Mucosa of descending colon (tissue), 3 donors: ENCODE data around the gene PAN3. TPM values are rescaled to one million over a fixed set of nuclear protein-coding genes. Genes with fewer than 3 reads are reported as not detected.

ENCODE experiments used
- ATAC-seq: fragments of 200-7000 bp; cut with Tn5 transposase; one replicate; pipeline ENCODE4 v1.9.1; 2020; ENCODE audit warnings: mild to moderate bottlenecking, moderate library complexity
- DNase-seq, 3 donors: peaks; one replicate each; pipeline ENCODE4 v3.0.0-alpha.2; 2020
- H3K36me3 ChIP-seq: fragments of 200-600 bp; one replicate; pipeline ENCODE4 v1.8.0; 2021; ENCODE audit warnings: low read depth, mild to moderate bottlenecking
- H3K4me1 ChIP-seq: fragments of 200-600 bp; one replicate; pipeline ENCODE4 v1.8.0; 2021; ENCODE audit warnings: low read depth, mild to moderate bottlenecking
- H3K4me3 ChIP-seq: fragments of 200-600 bp; one replicate; pipeline ENCODE4 v1.8.0; 2021; ENCODE audit warnings: mild to moderate bottlenecking
- H3K9me3 ChIP-seq: fragments of 200-600 bp; one replicate; pipeline ENCODE4 v1.8.0; 2021; ENCODE audit warnings: mild to moderate bottlenecking
- intact Hi-C, 2 donors: fragments of 100-400 bp; cut with DNase I in 1 of 2; cut with micrococcal nuclease in 1 of 2; formaldehyde crosslinking; loops; one replicate each; pipeline versions ENCODE4 v1.11.0 to v1.11.1; 2022; cut with DNase I, micrococcal nuclease
- total RNA-seq, 3 donors: library from RNA; stranded (reverse); fragmentation: NEBNext Ultra II Directional in 2 of 3; extraction: Animal tissue kit (Norgen Biotek cat#: 25700) in 2 of 3; gene quantifications; one replicate each; pipeline versions ENCODE4 v1.2.1 to v1.2.4, GENCODE V29; 2021 to 2023
- TF ChIP-seq, protein P1 (sequence below): fragments of 200-600 bp; IDR thresholded peaks from one replicate; pipeline ENCODE4 v1.8.0; 2022; ENCODE audit warnings: antibody characterized with exemption, mild to moderate bottlenecking
- donor health status: DM: no; HTN: no; CAD: no; lungs with moderate emphysema.
- donor health status: DM: no; HTN: no; CAD: no.
- donor health status: DM: no; HTN: yes; CAD: no.

Gene PAN3
- total RNA-seq, 3 donors from 2014 or later: 28.4 to 43.7 (median 40.2) TPM

DNA sequence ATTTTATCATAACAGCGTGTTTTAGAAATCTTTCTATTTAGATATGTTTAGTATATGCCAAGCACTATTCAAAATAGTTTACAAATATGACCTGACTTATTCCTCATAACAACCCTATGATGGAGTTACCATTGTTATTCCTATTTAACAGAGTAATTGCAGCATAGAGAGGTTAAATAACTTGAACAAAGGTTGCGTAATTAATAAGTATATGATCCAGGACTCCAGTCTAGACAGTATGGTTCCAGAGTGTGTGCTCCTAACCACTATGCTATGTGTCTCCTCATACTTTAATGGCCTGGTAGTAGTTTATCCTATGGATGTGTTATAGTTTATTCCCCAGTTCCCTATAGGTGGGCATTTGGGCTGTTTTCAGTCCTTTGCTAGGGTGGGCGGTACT, 145.3 kb downstream of the PAN3 start:
- intact Hi-C loops: no loop called here
- TF ChIP-seq, protein P1, sequence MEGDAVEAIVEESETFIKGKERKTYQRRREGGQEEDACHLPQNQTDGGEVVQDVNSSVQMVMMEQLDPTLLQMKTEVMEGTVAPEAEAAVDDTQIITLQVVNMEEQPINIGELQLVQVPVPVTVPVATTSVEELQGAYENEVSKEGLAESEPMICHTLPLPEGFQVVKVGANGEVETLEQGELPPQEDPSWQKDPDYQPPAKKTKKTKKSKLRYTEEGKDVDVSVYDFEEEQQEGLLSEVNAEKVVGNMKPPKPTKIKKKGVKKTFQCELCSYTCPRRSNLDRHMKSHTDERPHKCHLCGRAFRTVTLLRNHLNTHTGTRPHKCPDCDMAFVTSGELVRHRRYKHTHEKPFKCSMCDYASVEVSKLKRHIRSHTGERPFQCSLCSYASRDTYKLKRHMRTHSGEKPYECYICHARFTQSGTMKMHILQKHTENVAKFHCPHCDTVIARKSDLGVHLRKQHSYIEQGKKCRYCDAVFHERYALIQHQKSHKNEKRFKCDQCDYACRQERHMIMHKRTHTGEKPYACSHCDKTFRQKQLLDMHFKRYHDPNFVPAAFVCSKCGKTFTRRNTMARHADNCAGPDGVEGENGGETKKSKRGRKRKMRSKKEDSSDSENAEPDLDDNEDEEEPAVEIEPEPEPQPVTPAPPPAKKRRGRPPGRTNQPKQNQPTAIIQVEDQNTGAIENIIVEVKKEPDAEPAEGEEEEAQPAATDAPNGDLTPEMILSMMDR: no peak
- no peak for DNase-seq
- Histone ChIP-seq H3K9me3 (no peaks in the 10 kb centered on the region), H3K36me3 (no peaks in the 10 kb centered on the region), H3K4me1 (no peaks in the 10 kb centered on the region), H3K4me3 (no peak overlapping the region)
- ATAC-seq: no peak

DNA sequence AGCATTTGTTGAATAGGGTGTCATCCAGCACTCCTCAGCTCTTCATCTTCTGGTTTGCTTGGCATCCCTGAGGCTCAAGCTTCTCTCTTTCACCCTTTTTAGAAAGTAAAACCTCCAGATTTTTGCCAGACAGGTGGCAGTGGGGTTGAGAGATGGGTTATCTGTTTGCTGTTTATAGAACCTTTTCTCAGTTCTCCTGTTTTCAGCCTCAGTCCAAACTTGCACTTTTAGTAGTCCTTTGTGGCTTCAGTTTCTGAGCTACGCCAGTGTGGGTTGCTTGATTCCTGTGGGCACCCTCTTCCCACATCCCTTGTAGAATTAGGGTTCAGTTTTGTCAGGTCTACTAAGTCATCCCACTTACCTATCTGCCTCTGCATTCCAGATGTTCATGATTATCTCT, 147.9 kb downstream of the PAN3 start:
- TF ChIP-seq, protein P1: no peak
- no peak for ATAC-seq
- Histone ChIP-seq H3K36me3 (no peaks in the 10 kb centered on the region), H3K9me3 (no peaks in the 10 kb centered on the region), H3K4me1 (no peaks in the 10 kb centered on the region), H3K4me3 (no peak overlapping the region)
- intact Hi-C loops: no loop called here
- no peak for DNase-seq

DNA sequence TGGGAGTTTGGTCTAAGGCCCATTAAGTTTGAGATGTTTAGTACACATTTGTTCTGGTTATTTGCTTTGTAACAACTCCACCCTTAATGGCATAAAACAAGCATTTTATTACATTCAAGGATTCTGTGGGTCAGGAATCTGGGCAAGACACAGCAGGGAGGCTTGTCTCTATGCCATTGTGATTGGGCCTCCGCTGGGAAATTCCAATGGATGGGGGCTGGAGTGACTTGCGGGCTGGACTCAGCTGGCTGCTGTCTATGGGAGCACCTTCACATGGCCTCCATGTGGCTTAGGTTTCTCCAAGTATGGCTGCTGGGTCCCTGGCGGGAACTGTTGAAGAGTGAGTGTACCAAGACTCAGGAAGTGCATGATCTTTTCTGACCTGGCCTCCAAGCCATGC, 159.0 kb downstream of the PAN3 start:
- no peaks in the 10 kb centered on the region for H3K4me1 ChIP-seq
- no peaks in the 10 kb centered on the region for H3K9me3 ChIP-seq
- no peaks in the 10 kb centered on the region for H3K36me3 ChIP-seq
- ATAC-seq (no peak), DNase-seq (no peak)
- H3K4me3 ChIP-seq: no peak overlapping the region
- TF ChIP-seq, protein P1: no peak
- intact Hi-C loops: no loop called here

DNA sequence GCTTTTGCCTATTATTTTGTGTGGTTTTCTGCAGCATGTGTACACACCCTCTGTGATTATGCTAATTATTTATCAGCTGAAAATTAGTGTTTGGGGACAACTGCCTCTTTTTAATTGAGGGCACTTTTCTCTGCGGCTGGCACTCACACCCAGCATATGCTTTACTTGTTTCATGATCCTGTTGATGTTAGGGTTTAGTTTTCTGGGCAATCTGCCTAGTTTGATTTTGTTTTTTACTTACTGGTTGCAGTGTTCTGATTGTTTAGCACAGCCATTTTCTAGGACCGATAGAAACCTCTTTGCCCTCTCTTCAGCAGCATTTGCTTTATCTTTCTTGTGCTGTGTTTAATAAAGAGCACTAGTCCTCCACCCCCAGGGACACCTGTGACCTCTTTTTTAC, 161.6 kb downstream of the PAN3 start:
- no peak for ATAC-seq
- no peaks in the 10 kb centered on the region for H3K36me3 ChIP-seq
- intact Hi-C loops: no loop called here

DNA sequence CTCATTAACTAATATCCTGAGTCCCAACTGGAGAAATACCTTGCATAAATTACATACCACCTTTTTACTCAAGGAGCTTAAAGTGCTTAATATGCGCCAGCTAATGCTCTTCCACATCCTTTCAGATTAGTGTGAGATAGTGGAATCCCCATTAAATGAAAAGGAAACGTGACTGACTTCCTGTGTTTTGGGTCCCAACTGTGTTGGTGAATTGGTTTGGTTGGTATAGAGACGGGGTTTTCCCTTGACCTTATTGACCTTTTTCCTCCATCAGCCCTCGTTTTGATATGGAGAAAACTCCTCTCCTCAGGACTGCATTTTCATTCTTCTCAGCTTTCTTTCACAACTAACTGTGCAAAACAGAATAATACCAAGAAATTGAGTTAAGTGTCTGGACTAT, 163.5 kb downstream of the PAN3 start:
- intact Hi-C loops: no loop called here
- Histone ChIP-seq H3K9me3 (no peaks in the 10 kb centered on the region), H3K36me3 (no peaks in the 10 kb centered on the region), H3K4me1 (no peaks in the 10 kb centered on the region), H3K4me3 (no peak overlapping the region)
- ATAC-seq (no peak), DNase-seq (no peak)
- TF ChIP-seq, protein P1: no peak

More for the DNA sequence above, 161.6 kb downstream of the PAN3 start:
- H3K4me3 ChIP-seq: no peak overlapping the region
- no peak for DNase-seq
- H3K4me1 ChIP-seq: no peaks in the 10 kb centered on the region
- no peaks in the 10 kb centered on the region for H3K9me3 ChIP-seq
- TF ChIP-seq, protein P1: no peak

DNA sequence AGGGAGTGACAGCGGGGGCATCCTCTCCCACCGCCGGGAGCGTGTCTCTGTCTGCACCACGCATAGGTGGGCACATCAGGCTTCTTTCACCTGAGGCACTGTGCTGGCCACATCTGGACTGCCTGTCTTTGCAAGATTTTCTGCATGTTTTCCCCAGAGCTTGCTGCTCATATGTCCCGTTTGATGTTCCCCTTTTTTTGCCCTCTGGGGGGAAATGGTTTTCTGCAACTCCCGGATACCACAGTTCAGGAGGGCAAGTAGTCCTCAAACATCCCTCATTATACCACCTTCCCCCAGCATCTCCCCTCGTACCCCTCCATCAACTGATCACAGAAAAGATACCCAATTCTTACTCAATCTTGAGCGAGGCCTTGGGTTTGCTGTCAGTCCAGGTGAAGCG, 168.0 kb downstream of the PAN3 start:
- intact Hi-C loops: no loop called here
- no peak overlapping the region for H3K4me3 ChIP-seq

More for the DNA sequence above, 168.0 kb downstream of the PAN3 start:
- Histone ChIP-seq H3K36me3 (no peaks in the 10 kb centered on the region), H3K9me3 (no peaks in the 10 kb centered on the region), H3K4me1 (no peaks in the 10 kb centered on the region)
- DNase-seq: no peak
- ATAC-seq: no peak
- TF ChIP-seq, protein P1: no peak
